NCI-H1092 (cell line): ENCODE measurements around the gene ST3GAL5.
A peak's percentile ranks its signal among the peaks of the same experiment; 100 is the strongest.
"Not testable (repeated sequence)": the region's sequence is repeated elsewhere in the genome, so short reads cannot be mapped to it uniquely, and the experiment has no call there.

ENCODE experiments used
- DNase-seq: peaks from one replicate; lab custom pipeline; 2025; lab: John Stamatoyannopoulos, UW

ST3GAL5 gene

GRCh38 chr2:85888684-85889626 lies at the start of gene ST3GAL5:
ST3GAL5 (minus strand) TSS chr2:85888990; CDS start chr2:85888905, 85 bp downstream.
- DNase-seq = peak; percentile 70

- DNase-seq = no peak
Observed at GRCh38 chr2:85938456-85938855, 49.7 kb upstream of the ST3GAL5 start.

- no peak for DNase-seq
Observed at GRCh38 chr2:85937069-85937439, 48.3 kb upstream of the ST3GAL5 start.

DNA sequence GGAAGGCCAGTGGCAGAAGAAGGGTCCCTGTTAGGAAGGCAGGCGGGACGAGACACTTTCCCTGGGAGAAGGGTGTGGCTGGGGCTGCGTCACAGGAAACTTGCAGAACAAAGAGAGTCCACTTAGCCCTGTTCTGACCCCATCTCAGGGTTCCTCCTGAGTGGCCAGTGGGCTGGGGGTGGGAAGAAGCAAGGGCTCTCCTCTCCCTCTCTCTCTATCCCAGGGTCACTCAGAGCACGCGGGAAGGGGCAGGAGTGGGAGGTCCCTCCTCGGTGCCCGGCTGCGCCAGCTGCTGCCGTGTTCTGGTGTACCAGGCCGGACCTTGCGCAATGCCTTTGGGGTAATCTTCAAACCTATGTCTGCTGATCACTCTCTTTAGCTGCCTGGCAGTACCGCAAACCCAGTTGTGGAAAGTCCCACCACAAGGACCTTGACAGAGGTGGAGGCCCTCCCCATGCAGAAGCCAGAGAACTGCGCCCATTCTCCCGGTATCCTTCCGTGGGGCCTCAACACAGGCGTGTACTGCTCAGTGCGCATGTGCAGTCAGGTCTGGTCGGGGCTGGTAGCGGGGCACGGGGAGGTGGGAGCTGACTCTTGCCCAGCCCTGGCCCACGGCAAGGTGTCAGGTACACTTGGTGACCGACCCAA lies 47.8 kb upstream of the ST3GAL5 start:
- no peak for DNase-seq

DNA sequence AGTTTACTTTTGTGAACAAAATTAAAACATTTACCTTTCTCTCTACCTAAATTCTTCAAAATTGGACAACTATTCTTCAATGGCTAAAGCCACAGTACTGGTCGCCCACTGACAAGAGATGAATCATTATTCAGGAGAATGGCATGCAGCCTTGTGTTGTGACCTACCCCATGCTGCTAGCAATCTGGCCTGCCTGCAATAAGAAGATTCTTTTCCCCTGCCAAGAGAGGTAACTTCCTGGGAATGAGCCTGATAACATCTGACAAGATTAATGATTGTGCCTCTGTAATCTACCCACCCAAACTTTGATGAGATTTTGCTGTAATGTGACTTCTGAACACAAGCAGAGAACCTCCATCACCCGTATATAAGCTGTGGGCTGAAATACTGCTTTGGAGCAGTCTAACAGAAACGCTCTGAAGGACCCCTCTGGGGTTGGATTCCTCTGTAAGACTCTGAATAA lies 47.0 kb upstream of the ST3GAL5 start:
- DNase-seq = no peak

- no peak for DNase-seq
Observed at GRCh38 chr2:85935170-85935745, 46.5 kb upstream of the ST3GAL5 start.

DNA sequence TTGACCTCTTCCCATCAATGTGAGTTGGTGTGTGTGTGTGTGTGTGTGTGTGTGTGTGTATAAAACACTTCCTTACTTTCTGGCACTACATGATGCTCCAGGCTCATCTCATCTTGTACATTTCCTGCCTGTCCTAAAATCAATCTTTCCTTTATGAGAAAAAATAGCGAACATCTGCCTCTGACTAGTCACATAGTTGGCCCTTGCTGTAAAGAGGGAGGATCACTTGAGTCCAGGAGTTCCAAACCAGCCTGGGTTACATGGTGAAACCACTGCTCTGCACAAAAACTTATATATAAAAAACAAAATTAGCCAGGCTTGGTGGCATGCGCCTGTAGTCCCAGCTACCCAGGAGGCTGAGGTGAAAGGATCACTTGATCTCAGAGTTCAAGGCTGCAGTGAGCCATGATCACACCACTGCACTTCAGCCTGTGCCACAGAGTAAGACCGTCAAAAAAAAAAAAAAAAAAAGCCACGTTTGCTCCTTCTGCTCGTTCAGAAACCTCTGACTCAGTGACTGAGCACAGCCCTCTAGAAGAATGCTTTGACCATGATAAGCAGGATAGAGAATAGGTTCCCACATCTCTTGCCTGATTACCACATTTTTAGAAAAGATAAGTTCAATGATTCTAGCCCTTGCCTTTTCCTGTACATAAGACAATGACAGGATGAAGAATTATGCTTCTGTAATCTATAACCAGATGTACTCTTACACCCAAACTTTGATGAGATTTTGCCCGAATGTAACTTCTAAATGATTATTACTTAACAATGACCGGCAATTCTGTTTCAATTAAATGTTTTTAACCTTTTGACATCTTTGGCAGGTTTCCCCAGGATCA lies 45.2 kb upstream of the ST3GAL5 start:
- DNase-seq = no peak

DNA sequence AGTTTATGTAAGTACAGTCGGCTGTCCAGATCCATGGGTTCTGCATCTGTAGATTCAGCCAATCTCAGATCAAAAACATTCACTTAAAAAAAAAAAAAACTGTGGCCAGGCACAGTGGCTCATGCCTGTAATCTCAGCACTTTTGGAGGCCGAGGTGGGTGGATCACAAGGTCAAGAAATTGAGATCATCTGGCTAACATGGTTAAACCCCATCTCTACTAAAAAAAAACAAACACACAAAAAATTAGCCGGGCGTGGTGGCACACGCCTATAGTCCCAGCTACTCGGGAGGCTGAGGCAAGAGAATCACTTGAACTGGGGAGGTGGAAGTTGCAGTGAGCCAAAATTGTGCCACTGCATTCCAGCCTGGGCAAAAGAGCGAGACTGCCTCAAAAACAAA lies 42.4 kb upstream of the ST3GAL5 start:
- not testable (repeated sequence) for DNase-seq

DNA sequence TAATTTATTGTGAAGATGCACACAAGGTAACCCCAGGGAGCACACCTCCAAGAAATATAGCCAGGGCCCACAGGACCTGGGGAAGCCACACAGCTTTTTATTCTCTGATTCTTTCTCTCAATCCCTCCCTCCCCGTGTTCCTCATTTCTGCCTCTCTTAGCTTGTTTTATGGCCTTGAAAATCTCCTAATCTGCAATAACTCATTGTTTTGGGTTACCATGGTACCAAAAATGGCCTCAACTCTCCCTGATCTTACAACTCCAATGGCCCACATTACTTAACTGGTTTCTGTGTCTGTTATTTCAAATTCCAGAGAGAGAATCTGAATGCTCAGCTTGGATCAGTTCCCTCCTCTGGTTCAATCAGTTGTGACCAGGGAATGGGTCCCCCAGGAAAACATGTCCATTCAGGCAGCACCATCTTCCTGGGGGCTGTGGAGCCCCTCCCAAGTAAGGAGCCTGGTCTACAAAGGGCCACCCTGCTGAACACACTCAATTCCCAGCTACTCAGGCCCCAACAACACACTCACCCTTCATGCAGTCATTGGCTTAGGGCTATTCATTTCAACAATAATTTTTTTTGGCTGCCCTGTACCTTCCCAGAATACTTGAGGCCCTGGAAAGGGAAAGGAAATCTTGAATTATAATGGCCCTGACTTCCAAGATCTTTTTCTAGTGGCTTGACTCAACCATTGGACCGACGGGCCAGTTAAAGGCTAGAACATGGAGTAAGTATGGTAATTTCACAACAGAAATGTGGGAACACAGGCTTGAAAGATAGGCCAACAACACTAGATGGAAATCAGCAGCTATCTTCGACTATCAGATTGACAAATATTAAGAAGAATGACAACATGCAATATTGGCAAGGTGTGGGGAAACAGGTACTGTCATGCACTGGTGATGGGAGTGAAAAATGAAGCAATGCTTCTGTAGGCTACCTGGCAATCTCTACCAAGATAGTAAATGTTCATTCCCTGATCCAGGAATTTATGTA lies 41.6 kb upstream of the ST3GAL5 start:
- DNase-seq = no peak

DNA sequence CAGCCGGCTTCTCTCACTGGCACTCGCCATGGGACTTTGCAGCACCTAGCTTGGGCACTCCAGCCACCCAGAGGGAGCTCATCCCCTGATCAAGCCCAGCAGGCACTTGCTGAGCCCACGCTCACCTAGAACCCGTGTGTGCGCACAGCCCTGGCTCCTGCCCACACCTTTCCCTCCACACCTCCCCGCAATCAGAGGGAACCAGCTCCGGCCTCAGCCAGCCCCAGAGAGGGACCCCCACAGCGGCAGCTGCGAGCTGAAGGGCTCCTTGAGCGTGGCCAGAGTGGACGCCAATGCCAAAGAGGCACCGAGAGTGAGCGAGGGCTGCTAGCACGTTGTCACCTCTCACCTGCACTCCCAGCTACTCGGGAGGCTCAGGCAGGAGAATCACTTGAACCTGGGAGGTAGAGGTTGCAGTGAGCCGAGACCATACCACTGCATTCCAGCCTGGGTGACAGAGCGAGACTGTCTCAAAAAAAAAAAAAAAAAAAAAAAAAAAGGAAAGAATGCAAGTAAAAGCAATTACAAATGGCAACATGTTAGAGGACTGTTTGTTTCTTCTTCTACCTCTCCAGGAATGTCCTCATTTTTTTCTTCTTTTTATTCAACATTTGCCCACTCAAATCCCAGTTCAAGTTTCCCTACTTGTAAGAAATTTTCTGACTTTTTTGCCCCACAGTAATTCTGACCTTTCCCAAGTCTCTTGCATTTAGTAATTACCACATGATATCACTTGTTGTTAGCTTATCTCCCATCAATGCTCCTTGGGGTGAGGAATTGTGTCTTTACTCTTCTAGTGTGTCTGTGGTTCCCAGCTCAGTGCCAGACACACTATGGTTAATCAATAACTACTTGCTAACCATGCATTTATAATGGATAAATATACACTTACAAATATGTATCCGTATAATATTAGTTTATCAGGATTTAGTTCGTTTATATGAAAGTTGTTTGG lies 40.6 kb upstream of the ST3GAL5 start:
- DNase-seq = no peak

GRCh38 chr2:85926931-85927661 lies 38.3 kb upstream of the ST3GAL5 start:
- no peak for DNase-seq

DNA sequence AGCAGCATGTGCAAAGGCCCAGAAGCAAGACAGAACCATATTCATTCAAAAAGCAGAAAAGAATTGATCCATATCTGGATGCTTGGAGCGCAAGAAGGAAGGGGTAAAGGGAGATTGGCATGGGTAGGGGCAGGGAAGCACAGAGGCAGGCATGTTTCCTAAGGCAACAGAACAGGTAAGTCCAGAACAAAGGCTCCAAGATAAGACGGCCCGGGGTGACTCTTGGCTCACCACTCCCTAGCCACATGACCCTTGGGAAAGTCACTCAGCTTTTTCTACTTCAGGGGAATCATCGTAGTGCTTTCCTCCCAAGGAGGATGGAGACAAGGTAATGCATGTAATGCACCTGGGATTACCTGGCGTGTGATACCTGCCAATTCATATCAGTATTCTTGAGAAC lies 37.7 kb upstream of the ST3GAL5 start:
- no peak for DNase-seq

DNA sequence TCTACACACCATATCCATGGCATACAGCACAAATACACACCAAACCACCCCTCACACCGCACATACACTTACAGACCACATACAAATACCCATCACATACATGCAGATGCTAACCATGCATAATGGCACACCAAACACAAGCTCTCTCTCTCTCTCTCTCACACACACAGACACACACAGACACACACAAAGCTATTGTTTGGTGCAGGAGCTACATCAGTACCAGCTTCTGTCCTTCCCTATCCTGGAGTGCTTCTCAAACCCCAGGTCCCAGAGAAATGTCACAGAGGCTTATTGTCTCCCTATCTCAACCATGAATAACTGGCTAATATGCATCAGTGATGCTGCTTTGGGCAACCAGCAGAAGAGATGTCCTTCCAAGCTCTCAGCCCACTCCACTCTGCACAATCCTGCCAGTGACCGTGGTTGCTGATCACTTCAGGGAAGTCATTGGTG lies 36.5 kb upstream of the ST3GAL5 start:
- no peak for DNase-seq

- no peak for DNase-seq
Observed at GRCh38 chr2:85924522-85924921, 35.7 kb upstream of the ST3GAL5 start.

DNA sequence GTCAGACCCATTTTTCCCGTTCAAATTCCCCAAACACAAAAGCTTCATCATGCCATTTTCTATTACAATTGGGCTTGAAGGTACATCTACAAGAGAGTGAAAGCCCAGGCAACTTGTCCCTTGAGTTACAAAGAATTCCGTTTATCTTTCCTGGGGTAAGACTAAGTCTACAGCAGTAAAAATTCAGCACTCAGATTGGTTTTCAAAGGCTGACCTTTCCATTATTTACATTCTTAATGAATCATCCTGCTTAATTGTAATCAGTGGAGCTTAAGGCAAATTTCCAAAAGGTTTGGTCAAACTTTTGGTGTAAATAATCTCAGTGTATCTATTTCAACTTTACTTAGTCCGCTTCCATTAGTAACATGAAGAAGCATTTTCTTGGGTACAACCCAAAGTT lies 33.4 kb upstream of the ST3GAL5 start:
- DNase-seq = no peak

GRCh38 chr2:85921659-85922058 lies 32.9 kb upstream of the ST3GAL5 start:
- DNase-seq = no peak

DNA sequence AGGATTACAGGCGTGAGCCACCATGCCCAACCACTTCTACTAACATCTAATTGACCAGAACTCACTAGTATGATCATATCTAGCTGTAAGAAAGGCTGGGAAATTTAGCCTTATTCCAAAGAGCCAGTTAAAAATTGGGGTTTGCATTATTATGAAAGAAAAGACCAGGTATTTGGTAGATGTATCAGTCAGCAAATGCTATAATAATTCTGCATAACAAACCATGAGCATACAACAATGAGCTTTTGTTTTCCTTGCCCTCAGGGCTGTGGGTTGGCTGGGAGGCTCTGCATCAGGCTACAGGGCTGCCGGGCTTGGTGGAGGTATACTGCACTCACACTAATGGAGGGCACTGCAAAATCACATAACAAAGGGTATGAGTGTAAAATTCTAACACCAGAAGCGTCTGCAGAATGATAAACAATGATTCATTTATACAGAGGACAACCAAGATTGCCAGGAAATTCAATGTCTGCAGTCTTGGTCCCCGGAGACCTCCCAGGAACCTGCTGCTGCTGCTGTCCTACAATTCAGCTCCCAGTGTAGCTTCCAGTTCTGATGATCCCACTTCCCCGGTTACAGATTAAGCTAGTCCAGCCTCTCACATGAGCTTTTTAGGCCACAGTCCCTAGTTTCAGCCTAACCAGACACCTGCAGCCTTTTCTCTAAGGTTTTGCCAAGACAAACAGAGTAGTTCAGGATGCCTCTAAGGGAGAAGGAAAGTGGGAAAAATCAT lies 32.2 kb upstream of the ST3GAL5 start:
- DNase-seq = no peak
